ENCODE results near the gene BCAS4.
"Not testable (repeated sequence)": the region's sequence is repeated elsewhere in the genome, so short reads cannot be mapped to it uniquely, and the experiment has no call there.

The BCAS4 gene

GRCh38 chr20:50772420-50773185 lies 22.3 kb upstream of the BCAS4 start:
- DNase-seq = peak; percentile 28

GRCh38 chr20:50774515-50774914 lies 20.3 kb upstream of the BCAS4 start:
- peak; percentile 9 for DNase-seq

GRCh38 chr20:50776122-50776817 lies 18.6 kb upstream of the BCAS4 start:
- DNase-seq = peak; percentile 52

GRCh38 chr20:50777373-50777772 lies 17.5 kb upstream of the BCAS4 start:
- DNase-seq = no peak

GRCh38 chr20:50778994-50779393 lies 15.9 kb upstream of the BCAS4 start:
- not testable (repeated sequence) for DNase-seq

- DNase-seq = no peak
Measured at GRCh38 chr20:50783390-50783789, 11.5 kb upstream of the BCAS4 start.

- no peak for DNase-seq
Measured at GRCh38 chr20:50783903-50784302, 11.0 kb upstream of the BCAS4 start.

GRCh38 chr20:50784464-50784863 lies 10.4 kb upstream of the BCAS4 start:
- no peak for DNase-seq

GRCh38 chr20:50786703-50787102 lies 8.2 kb upstream of the BCAS4 start:
- DNase-seq = no peak

GRCh38 chr20:50787181-50787580 lies 7.7 kb upstream of the BCAS4 start:
- no peak for DNase-seq

GRCh38 chr20:50788045-50788991 lies 6.5 kb upstream of the BCAS4 start:
- DNase-seq = no peak

- no peak for DNase-seq
Measured at GRCh38 chr20:50789968-50790650, 4.8 kb upstream of the BCAS4 start.

GRCh38 chr20:50790651-50791277 lies 4.1 kb upstream of the BCAS4 start:
- DNase-seq = peak; percentile 97

GRCh38 chr20:50792708-50793574 lies 1.9 kb upstream of the BCAS4 start:
- no peak for DNase-seq

GRCh38 chr20:50793575-50794016 lies 1.3 kb upstream of the BCAS4 start:
- DNase-seq = not testable (repeated sequence)

- no peak for DNase-seq
Measured at GRCh38 chr20:50794181-50794845, 548 bp upstream of the BCAS4 start.

GRCh38 chr20:50797142-50797541 lies 2.3 kb downstream of the BCAS4 start:
- no peak for DNase-seq

- DNase-seq = no peak
Measured at GRCh38 chr20:50798650-50799049, 3.8 kb downstream of the BCAS4 start.

- no peak for DNase-seq
Measured at GRCh38 chr20:50799176-50799889, 4.5 kb downstream of the BCAS4 start.
